ENCODE measurements around the gene ZNF501. TPM values are rescaled to one million over a fixed set of nuclear protein-coding genes. Genes with fewer than 3 reads are reported as not detected.
A peak's percentile ranks its signal among the peaks of the same experiment; 100 is the strongest.

Gene ZNF501
- total and polyA plus RNA-seq, 2 donors = 3.1 to 4.2 TPM

DNA sequence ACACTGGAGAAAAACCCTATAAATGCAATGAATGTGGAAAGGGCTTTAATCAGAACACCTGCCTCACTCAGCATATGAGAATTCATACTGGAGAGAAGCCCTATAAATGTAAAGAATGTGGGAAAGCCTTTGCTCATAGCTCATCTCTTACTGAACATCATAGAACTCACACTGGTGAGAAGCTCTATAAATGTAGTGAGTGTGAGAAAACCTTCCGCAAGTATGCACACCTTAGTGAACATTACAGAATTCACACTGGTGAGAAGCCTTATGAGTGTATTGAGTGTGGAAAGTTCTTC, 7.4 kb upstream of the ZNF501 start:
- H3K27ac ChIP-seq (ENCODE audit: low read depth in 1 of 2, low read length in 1 of 2) = no peak overlapping the region
- no peak for DNase-seq (ENCODE audit: low read depth in 6 of 9, low spot score in 9 of 9)
- H3K36me3 ChIP-seq (ENCODE audit: control insufficient read depth in 2 of 2, insufficient read depth in 2 of 2, low read length in 1 of 2) = peaks cover 11 to 14% of the 10 kb centered on the region in 2 donors
- H3K27me3 ChIP-seq (ENCODE audit: control insufficient read depth in 2 of 2, insufficient read depth in 1 of 2, low read length in 1 of 2) = no peaks in the 10 kb centered on the region
- H3K9me3 ChIP-seq (ENCODE audit: control insufficient read depth in 2 of 2, insufficient read depth in 1 of 2, low read length in 1 of 2) = peaks cover 21 to 32% of the 10 kb centered on the region in 2 donors
- 97% methylated on average over 1 of the region's 1 CpG for WGBS
- no peak overlapping the region for H3K4me3 ChIP-seq (ENCODE audit: low read length in 2 of 2)
- no peaks in the 10 kb centered on the region for H3K4me1 ChIP-seq (ENCODE audit: control insufficient read depth in 2 of 2, insufficient read depth in 2 of 2, low read length in 2 of 2)

- Histone ChIP-seq H3K27me3 (ENCODE audit: control insufficient read depth in 2 of 2, insufficient read depth in 1 of 2, low read length in 1 of 2) (no peaks in the 10 kb centered on the region), H3K4me1 (ENCODE audit: control insufficient read depth in 2 of 2, insufficient read depth in 2 of 2, low read length in 2 of 2) (peaks cover 0 to 1% of the 10 kb centered on the region in 2 donors), H3K4me3 (ENCODE audit: low read length in 2 of 2) (no peak overlapping the region), H3K27ac (ENCODE audit: low read depth in 1 of 2, low read length in 1 of 2) (no peak overlapping the region), H3K36me3 (ENCODE audit: control insufficient read depth in 2 of 2, insufficient read depth in 2 of 2, low read length in 1 of 2) (peaks cover 5 to 7% of the 10 kb centered on the region in 2 donors), H3K9me3 (ENCODE audit: control insufficient read depth in 2 of 2, insufficient read depth in 1 of 2, low read length in 1 of 2) (peaks cover 3 to 17% of the 10 kb centered on the region in 2 donors)
- WGBS = 97% methylated on average over 3 of the region's 3 CpGs
- no peak for DNase-seq (ENCODE audit: low read depth in 6 of 9, low spot score in 9 of 9)
These were observed 5.3 kb downstream of the ZNF501 start for GRCh38 chr3:44734646-44735168.

- Histone ChIP-seq H3K36me3 (ENCODE audit: control insufficient read depth in 2 of 2, insufficient read depth in 2 of 2, low read length in 1 of 2) (peaks cover 10 to 21% of the 10 kb centered on the region in 2 donors), H3K9me3 (ENCODE audit: control insufficient read depth in 2 of 2, insufficient read depth in 1 of 2, low read length in 1 of 2) (peaks cover 3 to 22% of the 10 kb centered on the region in 2 donors), H3K4me1 (ENCODE audit: control insufficient read depth in 2 of 2, insufficient read depth in 2 of 2, low read length in 2 of 2) (peaks cover 4 to 9% of the 10 kb centered on the region in 2 donors), H3K27ac (ENCODE audit: low read depth in 1 of 2, low read length in 1 of 2) (peak overlapping the region; percentile 76 to 86), H3K27me3 (ENCODE audit: control insufficient read depth in 2 of 2, insufficient read depth in 1 of 2, low read length in 1 of 2) (no peaks in the 10 kb centered on the region), H3K4me3 (ENCODE audit: low read length in 2 of 2) (peak overlapping the region; percentile 70 to 81)
- peak in 4 of 9 donors; percentile 11 to 28 (median 22) for DNase-seq (ENCODE audit: low read depth in 6 of 9, low spot score in 9 of 9)
- WGBS = 3% methylated on average over 15 of the region's 15 CpGs
These were observed 31.6 kb downstream of the ZNF501 start for GRCh38 chr3:44761101-44761423.

DNA sequence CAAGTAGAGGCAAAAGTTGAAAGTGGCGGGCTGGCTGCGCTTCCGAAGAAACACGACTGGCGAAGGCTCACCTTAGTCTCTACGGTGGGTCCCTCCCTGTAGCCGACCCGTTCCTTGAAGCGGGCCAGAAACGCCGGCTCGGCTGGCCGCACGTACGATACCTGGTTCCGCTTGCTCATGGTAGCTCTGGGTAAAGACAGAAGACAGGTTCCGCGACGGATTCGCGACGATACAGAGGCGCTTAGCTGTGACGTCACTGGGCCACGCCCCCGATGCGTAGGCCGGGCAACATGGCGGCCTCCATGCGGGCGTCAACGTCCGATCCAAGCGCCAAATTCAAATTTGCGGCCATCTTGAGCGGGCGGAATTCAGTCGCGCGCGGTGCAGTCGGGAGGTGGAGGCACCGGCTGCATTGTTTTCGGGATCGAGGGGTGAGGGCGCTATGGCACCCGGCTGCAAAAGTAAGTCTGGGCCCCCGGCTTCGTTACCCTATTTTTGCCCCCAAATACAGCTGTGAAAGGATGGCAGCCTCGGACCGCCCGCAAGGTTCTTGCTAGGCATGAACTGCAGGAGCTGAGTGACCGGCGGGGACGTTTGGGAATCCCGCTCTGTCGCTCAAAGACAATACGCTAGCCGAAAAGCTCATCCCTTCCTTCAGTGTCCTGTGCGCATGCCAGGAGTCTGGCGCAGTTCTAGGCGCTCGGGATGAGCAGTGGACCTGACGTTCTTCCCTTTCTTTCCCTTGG, 32.2 kb downstream of the ZNF501 start, which contains the start of the genes KIAA1143 and KIF15:
TSS of gene KIAA1143 (minus strand) at position 196 of the 746 bp plus-strand sequence. CDS start at position 179, 17 bp downstream.
TSS of gene KIF15 (plus strand) at position 371 of the 746 bp plus-strand sequence. CDS start at position 443, 72 bp downstream.
- peak within 1 kb of the TSS; percentile 76 to 86 for H3K27ac ChIP-seq (ENCODE audit: low read depth in 1 of 2, low read length in 1 of 2)
- peak; percentile 84 to 99 (median 97) for DNase-seq (ENCODE audit: low read depth in 6 of 9, low spot score in 9 of 9)
- peaks cover 15 to 21% of the 10 kb centered on the region in 2 donors for H3K36me3 ChIP-seq (ENCODE audit: control insufficient read depth in 2 of 2, insufficient read depth in 2 of 2, low read length in 1 of 2)
- H3K9me3 ChIP-seq (ENCODE audit: control insufficient read depth in 2 of 2, insufficient read depth in 1 of 2, low read length in 1 of 2) = peaks cover 3 to 22% of the 10 kb centered on the region in 2 donors
- no peaks in the 10 kb centered on the region for H3K27me3 ChIP-seq (ENCODE audit: control insufficient read depth in 2 of 2, insufficient read depth in 1 of 2, low read length in 1 of 2)
- H3K4me3 ChIP-seq (ENCODE audit: low read length in 2 of 2) = peak within 1 kb of the TSS; percentile 70 to 81
- peaks cover 4 to 9% of the 10 kb centered on the region in 2 donors for H3K4me1 ChIP-seq (ENCODE audit: control insufficient read depth in 2 of 2, insufficient read depth in 2 of 2, low read length in 2 of 2)
- WGBS = under 1% methylated on average over 64 of the region's 64 CpGs

DNA sequence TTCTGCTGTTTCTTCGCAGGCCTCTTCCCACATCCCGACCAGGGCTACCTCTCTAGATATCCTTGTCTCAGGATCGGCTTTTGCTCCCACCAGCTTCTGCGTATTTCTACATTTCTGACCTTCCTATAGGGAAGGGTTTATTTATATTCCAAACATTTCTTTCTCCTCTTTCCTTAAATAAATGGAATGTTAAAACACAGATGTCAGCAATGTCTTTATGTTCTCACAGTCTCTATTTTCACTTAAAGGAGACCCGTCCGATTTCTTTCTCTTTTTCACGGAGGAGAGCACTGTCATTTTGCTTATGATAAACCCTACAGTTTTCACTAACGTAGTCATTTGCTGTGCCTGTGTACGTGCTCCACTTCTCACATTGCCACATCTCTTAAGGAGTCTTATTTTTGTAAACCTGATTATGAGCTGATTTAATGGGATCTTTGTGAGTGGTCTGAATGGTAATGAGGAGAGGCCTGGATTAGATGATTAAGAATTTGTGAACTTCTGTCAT, 32.8 kb downstream of the ZNF501 start:
- DNase-seq (ENCODE audit: low read depth in 6 of 9, low spot score in 9 of 9) = peak in 4 of 9 donors; percentile 2 to 13 (median 5)
- H3K9me3 ChIP-seq (ENCODE audit: control insufficient read depth in 2 of 2, insufficient read depth in 1 of 2, low read length in 1 of 2) = peaks cover 3 to 22% of the 10 kb centered on the region in 2 donors
- H3K4me1 ChIP-seq (ENCODE audit: control insufficient read depth in 2 of 2, insufficient read depth in 2 of 2, low read length in 2 of 2) = peaks cover 4 to 9% of the 10 kb centered on the region in 2 donors
- peak overlapping the region in 1 of 2 donors; percentile 55 for H3K27ac ChIP-seq (ENCODE audit: low read depth in 1 of 2, low read length in 1 of 2)
- peaks cover 20 to 25% of the 10 kb centered on the region in 2 donors for H3K36me3 ChIP-seq (ENCODE audit: control insufficient read depth in 2 of 2, insufficient read depth in 2 of 2, low read length in 1 of 2)
- H3K27me3 ChIP-seq (ENCODE audit: control insufficient read depth in 2 of 2, insufficient read depth in 1 of 2, low read length in 1 of 2) = no peaks in the 10 kb centered on the region
- WGBS = 2% methylated on average over 9 of the region's 9 CpGs
- peak overlapping the region; percentile 70 to 81 for H3K4me3 ChIP-seq (ENCODE audit: low read length in 2 of 2)

DNA sequence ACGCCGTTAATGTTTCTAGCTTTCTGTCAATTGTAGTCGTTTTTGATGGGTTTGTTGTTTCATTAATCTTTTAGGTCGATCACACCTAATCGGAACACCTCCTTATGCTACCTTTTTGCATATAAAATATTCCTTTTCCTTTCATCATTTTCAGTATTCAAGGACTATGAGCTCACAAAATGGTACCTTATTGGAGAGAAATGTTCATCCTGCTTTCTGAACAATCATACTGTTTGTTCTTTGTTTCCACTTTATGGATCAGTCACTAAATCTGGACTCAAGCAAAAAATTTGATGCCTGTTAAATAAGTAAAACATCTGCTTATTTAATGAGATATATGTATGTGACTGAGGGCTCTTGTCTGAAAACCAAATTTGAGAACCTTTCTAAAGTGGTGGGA, 33.3 kb downstream of the ZNF501 start:
- Histone ChIP-seq H3K36me3 (ENCODE audit: control insufficient read depth in 2 of 2, insufficient read depth in 2 of 2, low read length in 1 of 2) (peaks cover 24 to 27% of the 10 kb centered on the region in 2 donors), H3K27me3 (ENCODE audit: control insufficient read depth in 2 of 2, insufficient read depth in 1 of 2, low read length in 1 of 2) (no peaks in the 10 kb centered on the region), H3K27ac (ENCODE audit: low read depth in 1 of 2, low read length in 1 of 2) (no peak overlapping the region), H3K4me1 (ENCODE audit: control insufficient read depth in 2 of 2, insufficient read depth in 2 of 2, low read length in 2 of 2) (peaks cover 4 to 9% of the 10 kb centered on the region in 2 donors), H3K4me3 (ENCODE audit: low read length in 2 of 2) (peak overlapping the region; percentile 70 to 81), H3K9me3 (ENCODE audit: control insufficient read depth in 2 of 2, insufficient read depth in 1 of 2, low read length in 1 of 2) (peaks cover 3 to 24% of the 10 kb centered on the region in 2 donors)
- DNase-seq (ENCODE audit: low read depth in 6 of 9, low spot score in 9 of 9) = no peak
- 56% methylated on average over 5 of the region's 5 CpGs for WGBS

GRCh38 chr3:44764248-44764647, 34.8 kb downstream of the ZNF501 start:
- Histone ChIP-seq H3K9me3 (ENCODE audit: control insufficient read depth in 2 of 2, insufficient read depth in 1 of 2, low read length in 1 of 2) (peaks cover 3 to 30% of the 10 kb centered on the region in 2 donors), H3K4me1 (ENCODE audit: control insufficient read depth in 2 of 2, insufficient read depth in 2 of 2, low read length in 2 of 2) (peaks cover 4 to 9% of the 10 kb centered on the region in 2 donors), H3K36me3 (ENCODE audit: control insufficient read depth in 2 of 2, insufficient read depth in 2 of 2, low read length in 1 of 2) (peaks cover 30 to 33% of the 10 kb centered on the region in 2 donors), H3K27ac (ENCODE audit: low read depth in 1 of 2, low read length in 1 of 2) (no peak overlapping the region), H3K27me3 (ENCODE audit: control insufficient read depth in 2 of 2, insufficient read depth in 1 of 2, low read length in 1 of 2) (no peaks in the 10 kb centered on the region), H3K4me3 (ENCODE audit: low read length in 2 of 2) (no peak overlapping the region)
- DNase-seq (ENCODE audit: low read depth in 6 of 9, low spot score in 9 of 9) = no peak

DNA sequence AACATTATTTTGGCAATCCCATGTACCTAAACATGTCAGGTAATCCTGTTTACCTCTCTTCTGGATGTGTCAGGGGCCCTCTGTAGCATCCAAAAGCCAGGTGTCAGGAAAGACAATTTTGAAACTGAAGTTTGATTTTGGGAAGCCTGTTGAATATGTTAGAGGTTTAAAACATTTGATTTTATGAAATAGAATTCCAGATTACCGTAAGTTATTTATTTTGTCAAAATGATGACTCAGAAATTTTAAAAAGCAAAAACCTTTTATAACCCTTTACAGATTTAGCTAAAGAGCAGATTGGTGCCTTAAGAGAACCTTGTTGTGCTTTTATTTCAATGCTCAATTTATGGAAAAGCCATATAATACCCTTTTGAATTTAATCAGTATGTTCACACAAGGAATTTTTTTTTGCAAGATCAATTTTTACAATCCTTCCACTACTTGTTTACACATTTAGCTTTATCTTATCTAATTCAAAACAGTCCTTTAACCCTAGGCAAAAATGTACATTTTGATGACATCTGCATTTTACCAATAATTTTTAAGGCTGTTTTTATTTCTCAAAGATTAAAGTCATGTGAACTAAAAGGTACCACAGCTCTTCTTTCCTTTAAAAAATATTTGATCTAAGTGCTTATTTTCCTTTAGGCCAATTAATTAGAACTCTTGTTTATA, 42.1 kb downstream of the ZNF501 start:
- H3K9me3 ChIP-seq (ENCODE audit: control insufficient read depth in 2 of 2, insufficient read depth in 1 of 2, low read length in 1 of 2) = peaks cover 1 to 23% of the 10 kb centered on the region in 2 donors
- no peak for DNase-seq (ENCODE audit: low read depth in 6 of 9, low spot score in 9 of 9)
- 100% methylated on average over 1 of the region's 1 CpG for WGBS
- peaks cover 33 to 47% of the 10 kb centered on the region in 2 donors for H3K36me3 ChIP-seq (ENCODE audit: control insufficient read depth in 2 of 2, insufficient read depth in 2 of 2, low read length in 1 of 2)
- H3K4me3 ChIP-seq (ENCODE audit: low read length in 2 of 2) = no peak overlapping the region
- no peaks in the 10 kb centered on the region for H3K4me1 ChIP-seq (ENCODE audit: control insufficient read depth in 2 of 2, insufficient read depth in 2 of 2, low read length in 2 of 2)
- no peaks in the 10 kb centered on the region for H3K27me3 ChIP-seq (ENCODE audit: control insufficient read depth in 2 of 2, insufficient read depth in 1 of 2, low read length in 1 of 2)
- H3K27ac ChIP-seq (ENCODE audit: low read depth in 1 of 2, low read length in 1 of 2) = no peak overlapping the region

- Histone ChIP-seq H3K27ac (ENCODE audit: low read depth in 1 of 2, low read length in 1 of 2) (no peak overlapping the region), H3K27me3 (ENCODE audit: control insufficient read depth in 2 of 2, insufficient read depth in 1 of 2, low read length in 1 of 2) (no peaks in the 10 kb centered on the region), H3K4me1 (ENCODE audit: control insufficient read depth in 2 of 2, insufficient read depth in 2 of 2, low read length in 2 of 2) (no peaks in the 10 kb centered on the region), H3K4me3 (ENCODE audit: low read length in 2 of 2) (no peak overlapping the region), H3K9me3 (ENCODE audit: control insufficient read depth in 2 of 2, insufficient read depth in 1 of 2, low read length in 1 of 2) (peaks cover 1 to 23% of the 10 kb centered on the region in 2 donors), H3K36me3 (ENCODE audit: control insufficient read depth in 2 of 2, insufficient read depth in 2 of 2, low read length in 1 of 2) (peaks cover 30 to 49% of the 10 kb centered on the region in 2 donors)
- 97% methylated on average over 1 of the region's 1 CpG for WGBS
- DNase-seq (ENCODE audit: low read depth in 6 of 9, low spot score in 9 of 9) = no peak
These were observed 42.6 kb downstream of the ZNF501 start for GRCh38 chr3:44772099-44772442.

Data from thymus (tissue), 11 donors.